Adrenal gland (tissue), 12 donors: Measurements from ENCODE around the gene TULP4. TPM values are rescaled to one million over a fixed set of nuclear protein-coding genes. Genes with fewer than 3 reads are reported as not detected.

Experiments used
- DNase-seq, 7 donors: peaks; one replicate each; pipeline ENCODE4 v3.0.0-alpha.2; 2019 to 2020
- H3K27ac ChIP-seq, 5 donors: fragments of 200-600 bp; sonication (generic) in 4 of 5; 1 replicate in 3 of 5; 2 replicates in 2 of 5; pipeline versions ENCODE4 v1.5.1 to v1.8.0; 2016 to 2020; ENCODE audit warnings: mild to moderate bottlenecking in 1 of 5
- H3K27me3 ChIP-seq: fragments of 200-600 bp; 2 replicates; pipeline ENCODE4 v1.8.0; 2021
- H3K36me3 ChIP-seq, 2 donors: fragments of 200-600 bp; replicated peaks in 1 of 2; 1 replicate in 1 of 2; 2 replicates in 1 of 2; pipeline versions ENCODE4 v1.5.1 to v1.8.0; 2018 to 2022
- H3K4me1 ChIP-seq, 2 donors: fragments of 200-600 bp; replicated peaks in 1 of 2; 1 replicate in 1 of 2; 2 replicates in 1 of 2; pipeline versions ENCODE4 v1.5.1 to v1.8.0; 2018 to 2021
- H3K4me3 ChIP-seq, 4 donors: fragments of 200-600 bp; sonication (generic) in 3 of 4; one replicate each; pipeline ENCODE4 v1.5.1; 2016 to 2018
- H3K9me3 ChIP-seq, 3 donors: fragments of 200-600 bp; sonication (generic) in 1 of 3; replicated peaks in 1 of 3; 1 replicate in 2 of 3; 2 replicates in 1 of 3; pipeline versions ENCODE4 v1.5.1 to v1.8.0; 2016 to 2021
- POLR2A ChIP-seq, 2 donors: fragments of 450-650 bp; IDR thresholded peaks; one replicate each; pipeline ENCODE4 v1.6.1; 2017; ENCODE audit warnings: antibody characterized with exemption in 2 of 2, mild to moderate bottlenecking in 2 of 2, moderate library complexity in 1 of 2
- WGBS, 4 donors: extraction: QIAGEN DNeasy Blood & Tissue Kit in 2 of 4; methylation state at CpG; one replicate each; pipeline versions ENCODE4 v1.1.5 to v1.1.7; 2013 to 2017; 5-methylcytosine and 5-hydroxymethylcytosine counted together
- intact Hi-C, 2 donors: fragments of 100-400 bp; cut with DNase I; formaldehyde crosslinking; loops; one replicate each; pipeline versions ENCODE4 v1.14.1 to v1.15.0; 2022 to 2023
- polyA plus RNA-seq, 3 donors: library from polyadenylated mRNA; stranded (reverse); fragments of 200-250 nt in 2 of 3; fragments of 350-450 nt in 1 of 3; fragmentation: Illumina TruSeq in 1 of 3; extraction: RNeasy Lipid Tissue Mini Kit (QIAGEN cat#74804) in 1 of 3; gene quantifications; one replicate each; pipeline ENCODE4 v1.2.3, GENCODE V29; 2013 to 2014
- total RNA-seq, 9 donors: library from RNA; depleted of rRNA in 4 of 9; stranded (reverse); fragments of >200 nt in 4 of 9; fragments of 120-200 nt in 1 of 9; fragmentation: NEBNext Ultra II Directional in 1 of 9; extraction: Animal tissue kit (Norgen Biotek cat#: 25700) in 1 of 9; gene quantifications; one replicate each; pipeline versions ENCODE4 v1.1.0 to v1.2.4, GENCODE V29; 2013 to 2023
- TF ChIP-seq, protein P1 (sequence below), 6 experiments: fragments of 450-650 bp in 4 of 6; fragments of 200-600 bp in 2 of 6; sonication (generic) in 1 of 6; IDR thresholded peaks; 1 replicate in 5 of 6; 2 replicates in 1 of 6; pipeline versions ENCODE4 v1.5.1 to v1.8.0; 2016 to 2021; ENCODE audit warnings: antibody characterized with exemption in 6 of 6, mild to moderate bottlenecking in 2 of 6, moderate library complexity in 1 of 6
- donor health status: healthy with polysubstance abuse.
- donor health status: Bipolar disorder and iron deficiency.
- donor health status: DM: yes; HTN: yes; CAD: no.
- donor health status: DM: no; HTN: no; CAD: no.
- donor health status: DM: no; HTN: no; CAD: no.
- donor health status: DM: yes; HTN: yes; CAD: no.

The TULP4 gene
- total and polyA plus RNA-seq, 12 donors: 1.9 to 89.6 (median 61.4) TPM

DNA sequence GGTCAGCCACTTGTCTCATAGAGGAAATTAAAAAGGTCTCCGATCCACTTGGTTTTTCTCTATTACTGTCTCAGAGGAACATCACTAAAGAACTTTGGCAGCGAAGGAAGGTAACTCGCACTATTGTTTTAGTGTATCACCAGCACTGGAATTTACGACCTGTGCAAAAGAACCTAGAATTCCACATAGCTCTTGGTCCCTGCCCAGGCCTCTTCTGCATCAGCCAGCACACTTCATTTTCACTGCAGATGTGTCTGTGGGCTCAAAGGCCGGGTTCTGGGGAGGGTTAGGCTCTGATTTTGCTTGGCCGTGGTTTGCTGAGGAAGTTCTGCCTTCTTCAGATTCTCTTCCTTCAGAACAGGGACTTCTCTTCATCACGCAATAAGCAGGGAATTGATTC, 144.9 kb downstream of the TULP4 start:
- Histone ChIP-seq H3K4me3 (no peak overlapping the region), H3K36me3 (peaks cover 0 to 8% of the 10 kb centered on the region in 2 donors), H3K9me3 (no peaks in the 10 kb centered on the region), H3K4me1 (no peaks in the 10 kb centered on the region), H3K27me3 (no peaks in the 10 kb centered on the region), H3K27ac (no peak overlapping the region)
- DNase-seq: no peak
- 86 to 97% (median 90%) methylated on average over 7 of the region's 7 CpGs for WGBS, 4 donors
- TF ChIP-seq, protein P1, sequence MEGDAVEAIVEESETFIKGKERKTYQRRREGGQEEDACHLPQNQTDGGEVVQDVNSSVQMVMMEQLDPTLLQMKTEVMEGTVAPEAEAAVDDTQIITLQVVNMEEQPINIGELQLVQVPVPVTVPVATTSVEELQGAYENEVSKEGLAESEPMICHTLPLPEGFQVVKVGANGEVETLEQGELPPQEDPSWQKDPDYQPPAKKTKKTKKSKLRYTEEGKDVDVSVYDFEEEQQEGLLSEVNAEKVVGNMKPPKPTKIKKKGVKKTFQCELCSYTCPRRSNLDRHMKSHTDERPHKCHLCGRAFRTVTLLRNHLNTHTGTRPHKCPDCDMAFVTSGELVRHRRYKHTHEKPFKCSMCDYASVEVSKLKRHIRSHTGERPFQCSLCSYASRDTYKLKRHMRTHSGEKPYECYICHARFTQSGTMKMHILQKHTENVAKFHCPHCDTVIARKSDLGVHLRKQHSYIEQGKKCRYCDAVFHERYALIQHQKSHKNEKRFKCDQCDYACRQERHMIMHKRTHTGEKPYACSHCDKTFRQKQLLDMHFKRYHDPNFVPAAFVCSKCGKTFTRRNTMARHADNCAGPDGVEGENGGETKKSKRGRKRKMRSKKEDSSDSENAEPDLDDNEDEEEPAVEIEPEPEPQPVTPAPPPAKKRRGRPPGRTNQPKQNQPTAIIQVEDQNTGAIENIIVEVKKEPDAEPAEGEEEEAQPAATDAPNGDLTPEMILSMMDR (IDR thresholded peaks at IDR 0.05): no peak
- TF ChIP-seq POLR2A (IDR thresholded peaks at IDR 0.05): no peak
- intact Hi-C loops: no loop called here

DNA sequence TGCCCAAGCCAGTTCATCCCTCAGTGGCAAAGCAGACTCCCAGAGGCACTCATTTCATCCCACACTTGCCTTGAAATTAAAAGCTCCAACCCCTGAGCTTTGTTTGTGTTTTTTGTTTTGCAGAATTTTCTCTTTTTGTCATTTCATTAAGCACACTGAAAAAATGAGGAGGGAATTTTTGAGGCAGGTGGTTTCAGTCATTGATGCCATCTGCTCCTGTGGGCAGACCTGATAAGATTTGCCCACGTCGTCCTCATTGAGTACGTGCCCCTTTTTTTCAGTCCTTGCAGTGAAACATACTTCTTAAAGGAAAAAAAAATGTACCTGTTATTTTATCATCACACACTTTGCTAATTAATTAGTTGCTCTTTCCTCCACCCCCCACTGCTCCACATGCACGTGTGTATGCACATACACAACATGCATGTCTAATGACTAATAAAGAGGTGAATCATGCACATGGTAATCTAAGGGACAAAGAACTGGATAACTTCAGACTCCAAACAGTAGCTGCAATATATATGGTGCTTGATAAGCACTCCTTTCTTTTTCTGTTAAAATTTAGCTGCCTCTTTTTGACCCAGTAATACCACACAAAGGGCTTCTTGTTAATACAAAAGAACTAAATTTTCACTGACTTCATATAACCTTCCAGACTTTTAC, 145.5 kb downstream of the TULP4 start:
- 91 to 97% (median 94%) methylated on average over 4 of the region's 4 CpGs for WGBS, 4 donors
- H3K27me3 ChIP-seq: no peaks in the 10 kb centered on the region
- intact Hi-C loops: no loop called here
- TF ChIP-seq, protein P1 (IDR thresholded peaks at IDR 0.05): no peak
- no peak for TF ChIP-seq POLR2A (IDR thresholded peaks at IDR 0.05)
- H3K4me3 ChIP-seq: no peak overlapping the region
- H3K27ac ChIP-seq: no peak overlapping the region
- H3K4me1 ChIP-seq: no peaks in the 10 kb centered on the region
- H3K9me3 ChIP-seq: no peaks in the 10 kb centered on the region
- H3K36me3 ChIP-seq: peaks cover 0 to 2% of the 10 kb centered on the region in 2 donors
- DNase-seq: no peak

DNA sequence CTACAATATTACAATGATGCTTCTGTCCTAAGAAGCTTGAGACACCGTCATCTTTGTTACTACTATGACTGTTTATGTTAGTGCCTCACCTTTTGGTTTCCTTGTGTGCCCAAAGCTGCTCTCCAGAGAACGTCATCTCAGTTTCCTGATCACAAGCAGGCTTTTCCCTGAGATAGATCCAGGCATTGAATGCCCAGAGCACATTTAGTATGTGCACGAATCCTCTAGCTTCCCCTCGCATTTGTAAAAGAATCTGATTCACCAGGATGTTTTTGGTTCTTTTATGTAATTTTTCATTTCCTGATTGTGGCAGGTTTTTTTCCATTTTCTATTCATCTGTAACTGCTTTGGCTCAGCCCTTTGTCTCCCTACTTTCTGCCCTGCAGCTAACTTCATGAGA, 147.5 kb downstream of the TULP4 start:
- intact Hi-C loops: no loop called here
- Histone ChIP-seq H3K9me3 (no peaks in the 10 kb centered on the region), H3K36me3 (no peaks in the 10 kb centered on the region), H3K27me3 (no peaks in the 10 kb centered on the region), H3K4me1 (no peaks in the 10 kb centered on the region), H3K4me3 (no peak overlapping the region), H3K27ac (no peak overlapping the region)
- TF ChIP-seq, protein P1 (IDR thresholded peaks at IDR 0.05): no peak
- no peak for TF ChIP-seq POLR2A (IDR thresholded peaks at IDR 0.05)
- WGBS, 4 donors: 92 to 97% (median 94%) methylated on average over 4 of the region's 4 CpGs
- no peak for DNase-seq

DNA sequence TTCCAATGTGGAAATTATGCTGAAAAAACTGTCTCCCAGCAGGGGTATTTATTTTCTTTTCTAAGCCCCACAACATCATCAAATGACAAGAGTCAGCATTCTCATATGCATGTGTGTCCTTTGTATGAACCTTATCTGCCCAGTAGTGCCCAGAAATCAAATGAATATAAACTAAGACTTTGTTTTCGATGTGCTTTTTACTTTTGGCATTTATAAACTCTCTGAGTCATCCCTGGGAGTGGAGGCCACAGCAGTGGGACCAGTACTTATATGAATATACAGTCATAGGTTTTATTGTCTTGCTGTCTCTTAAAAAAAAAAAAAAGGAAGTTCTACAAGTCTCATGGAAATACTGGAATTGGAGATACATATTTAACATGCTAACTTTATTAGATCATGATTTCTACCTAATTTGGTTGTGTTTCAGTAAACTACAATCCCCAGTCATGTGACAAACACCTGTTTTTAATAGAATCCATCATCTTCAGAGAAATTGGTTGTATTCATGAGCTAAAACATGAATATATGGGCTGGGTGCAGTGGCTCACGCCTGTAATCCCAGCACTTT, 148.4 kb downstream of the TULP4 start:
- Histone ChIP-seq H3K4me1 (no peaks in the 10 kb centered on the region), H3K27me3 (no peaks in the 10 kb centered on the region), H3K9me3 (no peaks in the 10 kb centered on the region), H3K36me3 (no peaks in the 10 kb centered on the region), H3K27ac (no peak overlapping the region), H3K4me3 (no peak overlapping the region)
- TF ChIP-seq, protein P1 (IDR thresholded peaks at IDR 0.05): no peak
- intact Hi-C loops: no loop called here
- DNase-seq: no peak
- 62 to 73% (median 69%) methylated on average over 2 of the region's 2 CpGs for WGBS, 4 donors
